Measurements from ENCODE around the gene FUT1.

DNA sequence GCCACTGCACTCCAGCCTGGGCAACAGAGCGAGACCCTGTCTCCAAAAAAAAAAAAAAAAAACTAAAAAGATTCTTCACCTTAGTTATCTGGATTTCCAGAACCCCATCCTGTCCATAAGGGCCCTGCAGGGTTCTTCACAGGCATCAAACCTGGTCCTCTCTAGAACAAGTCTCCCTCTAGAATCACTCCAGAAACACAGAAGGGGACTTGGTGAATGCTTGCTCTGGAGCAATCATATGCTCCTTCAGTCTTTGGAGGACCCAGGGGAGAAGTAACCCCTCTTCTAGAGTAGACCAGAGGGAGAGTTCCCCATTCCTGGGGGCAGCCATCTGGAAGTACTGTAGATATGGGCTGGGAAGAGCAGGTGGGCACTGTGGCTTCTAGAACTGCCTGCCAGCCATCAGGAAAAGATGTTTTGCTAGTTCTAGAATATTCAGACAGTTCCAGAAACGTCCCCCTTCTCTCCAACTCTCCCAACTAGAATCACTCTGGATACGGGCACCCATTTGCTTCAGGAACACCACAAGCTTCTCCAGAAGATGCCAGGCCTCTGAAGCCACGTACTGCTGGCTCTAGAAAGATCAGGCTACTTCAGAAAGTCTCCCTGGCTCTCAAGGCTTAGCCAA, 2.8 kb downstream of the FUT1 start:
- no peak for TF ChIP-seq EZH2 (IDR thresholded peaks at IDR 0.05)
- no peak for TF ChIP-seq POLR2AphosphoS5 (IDR thresholded peaks at IDR 0.05; ENCODE audit: borderline replicate concordance, low read depth, low read length)

Measured in SK-N-MC (cell line).